MM.1S (cell line): ENCODE measurements around the gene MARS2.

Experiments
- DNase-seq: peaks from one replicate; pipeline ENCODE4 v3.0.0-alpha.2; 2015
- H2AFZ ChIP-seq: fragments of 300-600 bp; sonication (generic); 2 replicates; pipeline ENCODE4 v1.6.0; 2016; ENCODE audit warnings: antibody characterized with exemption, low read length
- H3F3A ChIP-seq: fragments of 300-600 bp; sonication (generic); 2 replicates; pipeline ENCODE4 v1.6.1; 2016; ENCODE audit warnings: mild to moderate bottlenecking, antibody characterized with exemption, low read length, moderate library complexity, mixed read lengths; ENCODE audit not compliant: insufficient read depth
- H3K27ac ChIP-seq: fragments of 300-600 bp; sonication (generic); 2 replicates; pipeline ENCODE4 v1.5.1; 2016; ENCODE audit warnings: mild to moderate bottlenecking, low read length
- H3K27me3 ChIP-seq: fragments of 300-600 bp; sonication (generic); replicated peaks from 2 replicates; pipeline ENCODE4 v1.6.0; 2016; ENCODE audit warnings: low read length; ENCODE audit not compliant: insufficient read depth
- H3K36me3 ChIP-seq: fragments of 300-600 bp; sonication (generic); replicated peaks from 2 replicates; pipeline ENCODE4 v1.6.1; 2016; ENCODE audit warnings: mild to moderate bottlenecking, low read length, mixed read lengths; ENCODE audit not compliant: insufficient read depth
- H3K4me1 ChIP-seq: fragments of 300-600 bp; sonication (generic); 2 replicates; pipeline ENCODE4 v1.6.1; 2016; ENCODE audit warnings: low read length, mixed read lengths
- H3K4me2 ChIP-seq: fragments of 300-600 bp; sonication (generic); 2 replicates; pipeline ENCODE4 v1.6.0; 2016; ENCODE audit warnings: low read depth, low read length
- H3K4me3 ChIP-seq: fragments of 300-600 bp; sonication (generic); 2 replicates; pipeline ENCODE4 v1.5.1; 2016; ENCODE audit warnings: low read length, mixed read lengths
- H3K79me2 ChIP-seq: fragments of 300-600 bp; sonication (generic); 2 replicates; pipeline ENCODE4 v1.6.1; 2016; ENCODE audit warnings: mixed run types, low read length, mixed read lengths
- H3K9ac ChIP-seq: fragments of 300-600 bp; sonication (generic); 2 replicates; pipeline ENCODE4 v1.6.1; 2016; ENCODE audit warnings: low read length, mixed read lengths
- H3K9me2 ChIP-seq: fragments of 300-600 bp; sonication (generic); replicated peaks from 2 replicates; pipeline ENCODE4 v1.6.1; 2016; ENCODE audit warnings: mild to moderate bottlenecking, low read length, mixed read lengths; ENCODE audit not compliant: insufficient read depth
- H3K9me3 ChIP-seq: fragments of 300-600 bp; sonication (generic); replicated peaks from 2 replicates; pipeline ENCODE4 v1.6.1; 2016; ENCODE audit warnings: mild to moderate bottlenecking, low read length, mixed read lengths; ENCODE audit not compliant: insufficient read depth
- H4K20me1 ChIP-seq: fragments of 300-600 bp; sonication (generic); 2 replicates; pipeline ENCODE4 v1.6.1; 2016; ENCODE audit warnings: mild to moderate bottlenecking, low read length, moderate library complexity, mixed read lengths; ENCODE audit not compliant: insufficient read depth
- CTCF ChIP-seq: fragments of 300-600 bp; sonication (generic); IDR thresholded peaks from 2 replicates; pipeline ENCODE4 v1.5.1; 2016; ENCODE audit warnings: antibody characterized with exemption, low read length, mixed read lengths
- EZH2 ChIP-seq: fragments of 300-600 bp; sonication (generic); optimal IDR thresholded peaks from 2 replicates; pipeline ENCODE3; 2017; ENCODE audit warnings: low read depth, mild to moderate bottlenecking, antibody characterized with exemption, low read length, mixed read lengths
- EZH2phosphoT487 ChIP-seq: fragments of 300-600 bp; sonication (generic); IDR thresholded peaks from 2 replicates; pipeline ENCODE4 v1.6.1; 2018; ENCODE audit warnings: antibody characterized with exemption, low read length

The MARS2 gene

DNA sequence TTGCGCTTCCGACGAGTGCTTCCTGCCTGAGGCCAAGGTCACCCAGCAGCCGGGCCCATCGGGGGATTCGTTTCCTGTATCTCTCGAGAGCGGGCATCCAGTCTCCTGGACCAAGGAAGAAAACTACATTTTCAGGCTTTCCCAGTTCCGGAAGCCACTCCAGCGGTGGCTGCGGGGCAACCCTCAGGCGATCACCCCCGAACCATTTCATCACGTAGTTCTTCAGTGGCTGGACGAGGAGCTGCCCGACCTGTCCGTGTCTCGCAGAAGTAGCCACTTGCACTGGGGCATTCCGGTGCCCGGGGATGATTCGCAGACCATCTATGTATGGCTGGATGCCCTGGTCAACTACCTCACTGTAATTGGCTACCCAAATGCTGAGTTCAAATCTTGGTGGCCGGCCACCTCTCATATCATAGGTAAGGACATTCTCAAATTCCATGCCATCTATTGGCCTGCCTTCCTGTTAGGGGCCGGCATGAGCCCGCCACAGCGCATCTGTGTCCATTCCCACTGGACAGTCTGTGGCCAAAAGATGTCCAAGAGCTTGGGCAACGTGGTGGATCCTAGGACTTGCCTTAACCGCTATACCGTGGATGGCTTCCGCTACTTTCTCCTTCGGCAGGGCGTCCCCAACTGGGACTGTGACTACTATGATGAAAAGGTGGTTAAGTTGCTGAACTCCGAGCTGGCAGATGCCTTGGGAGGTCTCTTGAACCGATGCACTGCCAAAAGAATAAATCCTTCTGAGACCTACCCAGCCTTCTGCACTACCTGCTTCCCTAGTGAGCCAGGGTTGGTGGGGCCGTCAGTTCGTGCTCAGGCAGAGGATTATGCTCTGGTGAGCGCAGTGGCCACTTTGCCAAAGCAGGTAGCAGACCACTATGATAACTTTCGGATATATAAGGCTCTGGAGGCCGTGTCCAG lies 1.0 kb downstream of the MARS2 start:
- H4K20me1 ChIP-seq, result peaks cover 27% of the 10 kb centered on the region
- peak overlapping the region; percentile 51; the same call in 1 of the 2 replicates for H3K27ac ChIP-seq
- peak overlapping the region; percentile 82 for H2AFZ ChIP-seq
- no peaks in the 10 kb centered on the region for H3K9me3 ChIP-seq
- peak overlapping the region; percentile 84 for H3K4me2 ChIP-seq
- peaks cover 54% of the 10 kb centered on the region for H3K79me2 ChIP-seq
- no peaks in the 10 kb centered on the region for H3K9me2 ChIP-seq
- H3K4me1 ChIP-seq, result peaks cover 28% of the 10 kb centered on the region
- TF ChIP-seq EZH2phosphoT487 (no peak), CTCF (no peak), EZH2 (no peak)
- peaks cover 14% of the 10 kb centered on the region for H3F3A ChIP-seq
- DNase-seq, result peak; percentile 34
- peak overlapping the region; percentile 94 for H3K4me3 ChIP-seq
- H3K36me3 ChIP-seq, result peaks cover 3% of the 10 kb centered on the region; the same call in 1 of the 2 replicates
- peak overlapping the region; percentile 76 for H3K9ac ChIP-seq
- H3K27me3 ChIP-seq, result no peaks in the 10 kb centered on the region

DNA sequence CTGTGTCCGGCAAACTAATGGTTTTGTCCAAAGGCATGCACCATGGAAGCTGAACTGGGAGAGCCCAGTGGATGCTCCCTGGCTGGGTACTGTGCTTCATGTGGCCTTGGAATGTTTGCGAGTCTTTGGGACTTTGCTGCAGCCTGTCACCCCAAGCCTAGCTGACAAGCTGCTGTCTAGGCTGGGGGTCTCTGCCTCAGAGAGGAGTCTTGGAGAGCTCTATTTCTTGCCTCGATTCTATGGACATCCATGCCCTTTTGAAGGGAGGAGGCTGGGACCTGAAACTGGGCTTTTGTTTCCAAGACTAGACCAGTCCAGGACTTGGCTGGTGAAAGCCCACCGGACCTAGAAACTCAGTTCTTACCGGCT lies 1.7 kb downstream of the MARS2 start:
- Histone ChIP-seq H3F3A (peaks cover 14% of the 10 kb centered on the region), H3K79me2 (peaks cover 61% of the 10 kb centered on the region), H3K4me3 (peak overlapping the region; percentile 94), H3K27me3 (no peaks in the 10 kb centered on the region), H3K9ac (peak overlapping the region; percentile 76; the same call in 1 of the 2 replicates), H2AFZ (no peak overlapping the region), H3K27ac (no peak overlapping the region), H3K36me3 (peaks cover 3% of the 10 kb centered on the region; the same call in 1 of the 2 replicates), H3K9me3 (no peaks in the 10 kb centered on the region), H3K9me2 (no peaks in the 10 kb centered on the region), H3K4me1 (peaks cover 28% of the 10 kb centered on the region), H3K4me2 (peak overlapping the region; percentile 84), H4K20me1 (peaks cover 27% of the 10 kb centered on the region)
- no peak for DNase-seq
- TF ChIP-seq EZH2phosphoT487 (no peak), EZH2 (no peak), CTCF (no peak)

DNA sequence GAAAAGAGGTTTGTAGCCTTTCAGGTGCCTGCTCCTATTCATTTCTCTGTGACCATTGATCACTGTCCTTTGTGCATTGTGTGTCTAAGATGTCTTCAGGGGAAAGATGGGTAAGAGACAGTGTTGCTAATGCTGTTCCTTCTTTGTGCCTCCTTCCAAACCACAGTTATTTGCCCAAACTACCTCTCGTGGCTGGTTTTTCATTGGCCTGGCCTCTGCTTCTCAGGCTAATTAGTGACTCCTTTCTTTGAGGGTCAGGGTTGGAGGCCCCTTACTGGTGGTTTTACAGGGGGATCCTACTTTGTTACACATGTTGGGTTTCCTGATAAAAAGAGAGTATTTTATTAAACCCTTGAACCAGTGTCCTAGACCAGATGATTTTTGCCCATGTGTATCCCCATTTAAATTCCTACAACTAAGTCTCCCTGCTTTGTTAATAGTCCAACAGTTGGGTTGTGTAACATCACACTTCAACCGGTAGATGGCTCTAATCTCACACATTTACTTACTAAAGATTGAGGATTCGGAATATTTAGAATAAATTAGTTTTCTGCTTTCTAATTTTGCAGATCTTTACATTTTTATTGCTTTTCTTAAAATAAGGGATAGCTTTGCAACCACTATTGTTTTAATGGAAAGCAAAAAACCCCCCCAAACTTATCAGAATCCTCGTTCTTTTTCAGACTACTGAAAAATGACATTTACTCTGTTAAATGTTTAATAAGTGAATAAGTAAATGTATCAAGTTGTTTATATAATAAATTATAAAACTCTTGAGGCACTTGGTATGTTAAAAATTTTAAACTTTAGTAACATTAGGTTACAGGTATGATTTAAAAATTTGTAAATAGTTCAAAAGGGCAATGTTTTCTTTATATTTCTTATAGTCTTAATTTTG lies 2.4 kb downstream of the MARS2 start:
- TF ChIP-seq EZH2, result no peak
- peak; percentile 81 for TF ChIP-seq CTCF
- peaks cover 3% of the 10 kb centered on the region; the same call in 1 of the 2 replicates for H3K36me3 ChIP-seq
- no peaks in the 10 kb centered on the region for H3K9me3 ChIP-seq
- no peaks in the 10 kb centered on the region for H3K27me3 ChIP-seq
- H3K27ac ChIP-seq, result no peak overlapping the region
- H4K20me1 ChIP-seq, result peaks cover 27% of the 10 kb centered on the region
- H3K4me1 ChIP-seq, result peaks cover 28% of the 10 kb centered on the region
- H3F3A ChIP-seq, result peaks cover 14% of the 10 kb centered on the region
- peak overlapping the region; percentile 94 for H3K4me3 ChIP-seq
- H3K4me2 ChIP-seq, result peak overlapping the region; percentile 84
- peak overlapping the region; percentile 76; the same call in 1 of the 2 replicates for H3K9ac ChIP-seq
- H3K9me2 ChIP-seq, result no peaks in the 10 kb centered on the region
- no peak overlapping the region for H2AFZ ChIP-seq
- peak; percentile 56 for DNase-seq
- peaks cover 64% of the 10 kb centered on the region for H3K79me2 ChIP-seq
